ENCODE measurements around the gene HACD2.

DNA sequence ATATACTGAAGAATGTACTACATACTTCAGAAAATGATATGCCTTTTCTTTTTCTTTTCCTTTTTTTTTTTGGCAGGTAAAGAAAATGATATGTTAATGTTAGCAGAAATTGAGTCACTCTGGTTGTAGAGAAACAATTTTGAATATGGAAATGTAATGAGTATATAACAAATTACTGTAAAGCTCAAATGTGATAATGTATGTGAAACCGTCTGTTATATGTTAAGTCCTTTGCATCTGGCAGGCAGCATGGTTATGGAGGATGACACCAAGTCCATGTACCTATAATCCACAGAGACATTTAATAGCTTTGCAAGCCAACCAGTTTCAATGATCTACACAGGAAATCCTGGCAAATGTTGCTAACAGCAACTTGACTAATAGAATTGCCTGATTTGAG is 58.4 kb downstream of the HACD2 start:
- TF ChIP-seq EZH2 (IDR thresholded peaks at IDR 0.05) (no peak), FOXP2 (optimal IDR thresholded peaks at IDR 0.05; ENCODE audit: control extremely low read depth, extremely low read length, insufficient read depth) (no peak)

Measured in SK-N-MC (cell line).